HK-2 (cell line): Measurements from ENCODE around the gene MYO1F.

Source experiments
- DNase-seq: peaks from one replicate; pipeline ENCODE4 v3.0.0-alpha.2; 2018; ENCODE audit not compliant: unreplicated experiment

Gene MYO1F

DNA sequence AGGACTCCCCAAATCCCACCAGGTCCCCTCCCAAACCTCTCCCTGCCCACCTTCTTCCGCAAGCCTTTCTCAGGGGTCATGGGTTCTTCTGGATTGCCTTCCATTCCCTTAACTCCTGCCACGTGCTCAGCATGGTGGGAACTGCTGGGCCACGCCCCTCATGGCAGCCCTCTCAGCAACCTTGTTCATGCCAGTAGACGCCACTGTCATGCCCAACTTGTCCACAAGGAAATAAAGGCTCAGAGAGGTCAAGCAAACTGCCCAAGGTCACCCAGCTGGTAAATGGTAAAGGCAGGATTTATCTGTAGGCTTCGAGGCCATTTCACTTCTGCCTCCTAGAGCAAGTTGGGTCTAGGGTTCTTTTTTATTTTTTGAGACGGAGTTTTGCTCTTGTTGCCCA, 85.7 kb downstream of the MYO1F start:
- no peak for DNase-seq

DNA sequence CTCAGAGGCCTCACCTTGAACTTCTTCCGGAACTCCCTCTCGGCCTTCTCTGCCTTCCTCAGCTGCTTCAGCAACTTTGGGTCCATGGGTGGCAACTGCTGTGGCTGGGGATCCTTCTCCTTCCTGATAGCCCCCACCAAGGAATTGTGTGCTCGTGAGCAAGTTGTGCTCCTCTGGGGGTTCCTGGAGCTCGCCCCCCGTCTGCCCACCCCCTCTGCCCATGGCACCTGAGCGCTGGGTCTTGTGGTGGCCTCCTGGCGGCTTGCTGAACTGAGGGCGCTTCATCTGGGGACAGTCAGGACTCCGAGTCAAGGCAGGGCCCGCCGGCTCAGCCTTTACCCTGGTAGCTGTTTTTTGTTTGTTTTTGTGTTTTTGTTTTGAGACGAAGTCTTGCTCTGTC, 86.4 kb downstream of the MYO1F start:
- DNase-seq, result no peak

DNA sequence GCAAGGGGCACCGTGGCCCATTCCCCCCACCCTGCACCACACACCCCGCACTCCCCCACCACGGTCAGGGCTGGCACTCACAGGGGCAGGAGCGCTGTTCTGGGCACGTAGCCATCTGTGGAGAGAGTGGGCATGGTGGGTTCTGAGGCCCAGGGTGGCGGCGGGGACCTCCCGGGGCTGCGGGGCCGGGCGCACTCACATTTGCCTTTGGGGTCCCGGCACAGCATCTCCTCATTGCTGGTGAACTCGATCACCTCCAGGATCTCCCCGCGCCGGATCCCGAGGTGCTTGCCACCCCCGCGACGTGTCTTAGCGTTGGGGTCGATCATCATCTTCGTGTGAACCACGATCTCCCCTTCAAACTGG, 86.9 kb downstream of the MYO1F start:
- no peak for DNase-seq

DNA sequence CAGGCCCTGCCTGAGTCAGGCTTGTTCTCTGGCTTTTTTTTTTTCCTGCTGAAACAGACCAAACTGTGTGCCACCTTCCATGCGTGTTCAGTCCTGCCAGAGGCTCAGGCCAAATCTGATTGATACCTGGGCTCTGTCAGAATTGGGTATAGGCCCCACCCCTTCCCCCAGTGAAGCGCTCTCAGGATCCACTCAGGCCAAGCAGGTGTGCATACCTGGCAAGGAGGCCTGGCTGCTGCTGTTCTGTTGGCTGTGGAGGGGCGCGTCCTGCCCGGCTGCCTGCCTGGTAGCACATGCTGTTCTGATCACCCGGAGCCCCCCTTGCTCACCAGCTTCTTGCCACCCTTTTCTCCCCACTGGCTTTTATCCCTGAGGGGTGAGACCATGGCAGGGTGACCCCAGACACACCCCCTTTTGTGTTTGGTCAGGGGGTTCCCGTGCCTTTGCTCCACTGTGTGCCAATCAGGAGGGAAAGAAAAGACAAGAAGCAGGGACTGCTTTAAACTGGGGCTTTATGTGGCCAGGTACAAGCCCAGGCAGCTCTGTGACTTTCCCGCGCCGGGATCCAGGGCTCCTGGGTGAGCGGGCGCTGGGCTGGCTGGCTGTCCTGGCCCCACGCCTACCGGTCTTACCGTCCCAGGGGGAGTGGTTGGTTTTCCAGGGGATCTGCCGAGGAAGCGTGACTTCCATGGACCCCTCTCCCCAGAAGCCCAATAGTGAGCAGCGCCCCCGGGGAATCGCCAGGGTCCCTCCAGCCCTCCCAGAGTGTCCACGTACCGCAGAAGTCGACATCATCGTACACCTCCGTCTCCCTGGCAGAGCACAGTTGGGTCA, 87.5 kb downstream of the MYO1F start:
- no peak for DNase-seq

DNA sequence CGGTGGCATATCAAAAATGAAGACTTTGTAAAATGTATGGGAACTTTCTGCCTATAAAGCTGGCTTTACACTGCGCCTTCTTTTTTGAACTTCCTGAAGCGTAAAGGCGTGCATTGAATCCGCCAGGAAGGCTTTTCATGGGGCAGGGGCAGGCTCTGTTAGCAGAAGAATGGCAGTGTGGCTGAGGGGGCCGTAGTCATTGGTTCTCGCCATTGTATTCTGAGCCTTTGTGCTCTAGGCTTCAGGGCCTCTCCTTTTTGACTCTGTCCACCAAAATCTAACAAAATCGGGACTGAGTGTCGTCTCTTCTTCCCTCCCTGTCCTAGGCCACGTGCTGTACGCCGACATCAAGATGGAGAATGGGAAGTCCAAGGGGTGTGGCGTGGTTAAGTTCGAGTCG, 88.9 kb downstream of the MYO1F start:
- no peak for DNase-seq

DNA sequence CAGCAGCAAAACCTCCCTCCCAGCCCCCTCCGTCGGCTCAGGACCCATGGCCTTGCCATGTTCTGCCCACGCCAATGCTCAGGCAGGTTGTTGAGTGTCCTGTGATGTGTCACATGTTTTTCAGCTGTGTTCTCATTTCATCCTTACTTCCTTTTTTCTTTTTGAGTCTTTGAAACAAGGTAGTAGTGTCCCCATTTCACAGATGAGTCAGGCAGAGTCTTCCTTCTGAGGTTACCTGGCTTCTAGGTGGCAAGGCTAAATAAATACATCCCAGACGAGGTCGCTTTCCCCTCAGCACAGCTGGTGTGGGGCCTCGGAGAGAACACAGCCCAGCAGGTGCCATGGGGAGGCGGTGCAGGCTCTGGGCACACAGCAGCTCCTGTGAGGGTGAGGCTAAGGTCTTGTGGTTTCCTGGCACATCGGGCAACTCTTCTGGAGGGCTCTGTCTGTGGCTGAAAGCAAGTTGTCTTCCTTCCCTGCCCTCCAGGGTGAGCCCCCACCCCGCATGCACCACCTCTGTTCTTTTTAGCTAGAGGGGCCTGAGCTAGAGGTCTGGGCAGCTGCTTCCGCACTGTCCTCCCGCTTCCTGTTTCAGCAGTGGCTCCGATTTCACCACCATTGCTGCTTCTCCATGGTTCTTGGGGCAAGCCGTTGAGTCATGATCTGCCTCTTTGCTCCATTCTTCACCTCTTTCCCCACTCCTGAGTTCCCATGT, 89.9 kb downstream of the MYO1F start:
- no peak for DNase-seq

DNA sequence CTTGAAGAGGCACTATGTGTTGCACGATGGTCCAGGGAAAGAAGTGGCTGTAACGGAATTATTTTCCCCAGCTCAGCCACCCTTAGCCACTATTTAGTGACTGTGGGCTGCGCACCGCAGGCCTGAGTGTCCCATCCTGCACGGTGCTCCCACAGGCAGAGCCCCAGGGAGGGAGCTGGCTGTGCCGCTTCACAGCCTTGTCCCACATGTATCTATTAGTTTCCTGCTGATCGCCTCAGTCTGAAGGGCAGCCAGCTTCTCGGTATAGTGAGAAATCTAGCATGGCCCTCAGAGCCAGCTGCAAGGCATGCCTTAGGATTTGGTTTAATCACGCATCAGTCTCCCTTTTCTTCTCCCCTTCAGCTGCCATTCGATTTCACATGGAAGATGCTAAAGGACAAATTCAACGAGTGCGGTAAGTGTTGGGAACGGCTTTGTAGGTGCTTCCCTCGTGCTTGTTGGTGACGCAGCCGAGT, 90.5 kb downstream of the MYO1F start:
- no peak for DNase-seq

DNA sequence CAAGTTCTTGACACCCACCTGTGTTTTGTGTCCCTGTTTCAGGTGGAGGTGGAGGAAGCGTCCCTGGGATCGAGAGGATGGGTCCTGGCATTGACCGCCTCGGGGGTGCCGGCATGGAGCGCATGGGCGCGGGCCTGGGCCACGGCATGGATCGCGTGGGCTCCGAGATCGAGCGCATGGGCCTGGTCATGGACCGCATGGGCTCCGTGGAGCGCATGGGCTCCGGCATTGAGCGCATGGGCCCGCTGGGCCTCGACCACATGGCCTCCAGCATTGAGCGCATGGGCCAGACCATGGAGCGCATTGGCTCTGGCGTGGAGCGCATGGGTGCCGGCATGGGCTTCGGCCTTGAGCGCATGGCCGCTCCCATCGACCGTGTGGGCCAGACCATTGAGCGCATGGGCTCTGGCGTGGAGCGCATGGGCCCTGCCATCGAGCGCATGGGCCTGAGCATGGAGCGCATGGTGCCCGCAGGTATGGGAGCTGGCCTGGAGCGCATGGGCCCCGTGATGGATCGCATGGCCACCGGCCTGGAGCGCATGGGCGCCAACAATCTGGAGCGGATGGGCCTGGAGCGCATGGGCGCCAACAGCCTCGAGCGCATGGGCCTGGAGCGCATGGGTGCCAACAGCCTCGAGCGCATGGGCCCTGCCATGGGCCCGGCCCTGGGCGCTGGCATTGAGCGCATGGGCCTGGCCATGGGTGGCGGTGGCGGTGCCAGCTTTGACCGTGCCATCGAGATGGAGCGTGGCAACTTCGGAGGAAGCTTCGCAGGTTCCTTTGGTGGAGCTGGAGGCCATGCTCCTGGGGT, 91.5 kb downstream of the MYO1F start:
- DNase-seq, result no peak

DNA sequence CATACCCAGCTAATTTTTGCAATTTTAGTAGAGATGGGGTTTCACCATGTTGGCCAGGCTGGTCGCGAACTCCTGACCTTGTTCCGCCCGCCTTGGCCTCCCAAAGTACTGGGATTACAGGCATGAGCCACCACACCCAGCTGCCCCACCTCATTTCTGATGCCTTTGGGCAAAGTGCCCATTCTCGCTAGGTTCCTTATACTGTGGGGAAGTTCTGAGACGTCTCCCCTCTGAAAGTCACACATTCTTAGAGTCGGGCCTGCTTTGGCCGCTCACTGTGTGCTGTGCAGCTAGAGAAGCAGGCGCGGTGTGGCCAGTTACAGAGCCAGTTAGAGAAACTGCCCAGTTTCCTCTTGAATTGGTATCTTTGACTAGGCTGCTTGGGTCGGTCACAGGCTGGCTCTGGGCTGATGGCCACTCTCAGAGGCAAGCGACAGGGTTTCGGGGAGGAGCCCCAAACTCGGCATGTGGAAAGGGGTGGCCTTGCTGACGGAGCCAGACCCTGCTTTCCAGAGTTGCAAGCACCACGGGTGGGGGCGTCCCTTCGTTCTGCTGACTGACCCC, 92.8 kb downstream of the MYO1F start:
- no peak for DNase-seq

DNA sequence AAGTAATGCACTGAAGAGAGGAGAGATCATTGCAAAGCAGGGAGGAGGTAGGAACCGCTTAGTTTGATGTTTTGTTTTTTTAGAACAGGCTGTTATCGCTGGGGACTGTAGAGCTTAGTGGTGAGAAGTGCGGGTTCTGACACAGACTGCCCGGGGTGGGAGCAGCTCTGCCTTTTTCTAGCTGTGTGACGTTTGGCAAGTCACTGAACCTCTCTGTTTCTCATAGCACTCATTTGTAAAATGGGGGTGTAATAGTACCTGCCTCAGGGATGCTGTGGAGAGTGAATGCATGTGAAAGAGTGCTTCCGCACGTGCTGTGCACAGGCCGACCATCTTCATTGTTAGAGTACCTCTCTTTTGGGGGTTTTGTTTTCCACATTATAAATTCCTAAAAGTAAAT, 94.1 kb downstream of the MYO1F start:
- no peak for DNase-seq

DNA sequence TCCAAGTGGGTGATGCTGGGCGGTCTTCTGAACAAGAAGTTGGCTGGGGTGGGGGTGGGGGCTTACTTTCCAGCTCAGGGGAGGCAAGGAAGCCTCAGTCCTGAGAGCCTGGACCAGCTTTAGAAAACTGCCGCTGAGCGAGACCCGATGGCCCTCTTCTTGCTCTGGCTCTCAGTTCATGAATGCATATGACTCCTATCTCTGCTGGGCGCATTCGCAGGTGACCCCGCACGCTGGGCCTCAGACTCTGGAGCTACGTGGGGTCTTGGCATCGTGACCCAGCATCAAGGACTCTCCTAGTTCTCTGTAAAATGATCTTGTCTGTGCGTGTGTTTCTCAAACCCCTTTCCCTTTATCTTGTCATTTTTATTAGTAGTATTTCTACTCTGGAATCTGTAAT, 94.5 kb downstream of the MYO1F start:
- DNase-seq, result no peak

DNA sequence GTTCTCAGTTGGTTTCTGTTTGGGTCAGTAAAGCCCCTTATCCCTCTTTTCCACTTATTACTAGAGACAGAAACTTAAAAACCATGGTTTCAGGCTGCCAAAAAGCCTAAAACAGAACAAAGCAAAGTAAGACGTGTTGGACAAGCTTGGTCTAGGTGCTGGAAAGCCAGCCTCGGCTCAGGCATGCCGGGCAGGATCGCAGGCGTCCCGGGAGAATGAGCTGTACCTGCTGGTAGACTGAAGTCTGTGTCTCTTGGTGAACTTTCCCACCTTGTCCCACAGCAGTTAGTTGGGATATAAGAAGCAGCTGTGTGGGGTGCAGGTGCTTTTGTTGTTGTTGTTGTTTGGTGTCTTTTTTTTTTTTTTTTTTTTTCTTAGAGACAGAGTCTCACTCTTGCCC, 95.6 kb downstream of the MYO1F start:
- DNase-seq, result no peak

DNA sequence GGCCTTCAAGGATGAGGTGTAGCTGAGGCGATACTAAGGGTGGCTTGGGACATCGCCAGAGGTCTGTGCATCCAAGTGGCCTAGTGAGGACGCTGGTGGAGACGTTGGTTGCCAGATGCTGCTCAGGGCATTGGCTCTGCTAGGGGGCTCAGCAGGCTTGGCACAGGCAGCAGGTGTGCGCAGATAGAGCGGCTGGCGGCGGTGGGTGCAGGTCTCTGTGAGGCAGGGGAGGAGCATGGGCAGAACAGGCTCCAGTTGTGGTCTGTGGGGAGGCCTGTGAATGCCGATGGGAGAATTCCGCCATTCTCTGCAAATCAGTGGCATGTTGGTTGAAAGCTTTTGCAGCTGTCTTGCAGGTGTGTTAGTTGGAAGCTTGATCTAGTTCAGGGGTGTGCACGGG, 96.0 kb downstream of the MYO1F start:
- DNase-seq, result no peak

DNA sequence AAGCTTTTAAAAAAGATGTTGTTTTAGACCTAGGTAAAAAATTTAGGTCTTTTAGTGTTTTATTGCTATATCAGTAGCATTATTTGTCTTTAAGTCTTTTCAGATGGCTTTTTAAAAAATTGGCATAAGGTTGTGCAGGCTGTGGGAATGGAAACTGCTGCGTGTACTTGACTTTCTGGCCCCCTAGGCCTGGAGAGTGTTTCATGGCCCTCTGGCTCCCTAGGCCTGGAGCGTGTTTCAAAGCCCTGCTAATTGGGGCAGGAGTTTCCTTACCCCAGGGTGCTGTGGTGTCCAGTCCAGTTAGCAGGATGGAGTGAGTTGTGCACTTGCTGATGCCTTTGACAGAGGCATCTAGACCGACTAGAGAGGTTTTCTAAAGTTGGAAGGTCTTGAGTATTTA, 98.6 kb downstream of the MYO1F start:
- no peak for DNase-seq

DNA sequence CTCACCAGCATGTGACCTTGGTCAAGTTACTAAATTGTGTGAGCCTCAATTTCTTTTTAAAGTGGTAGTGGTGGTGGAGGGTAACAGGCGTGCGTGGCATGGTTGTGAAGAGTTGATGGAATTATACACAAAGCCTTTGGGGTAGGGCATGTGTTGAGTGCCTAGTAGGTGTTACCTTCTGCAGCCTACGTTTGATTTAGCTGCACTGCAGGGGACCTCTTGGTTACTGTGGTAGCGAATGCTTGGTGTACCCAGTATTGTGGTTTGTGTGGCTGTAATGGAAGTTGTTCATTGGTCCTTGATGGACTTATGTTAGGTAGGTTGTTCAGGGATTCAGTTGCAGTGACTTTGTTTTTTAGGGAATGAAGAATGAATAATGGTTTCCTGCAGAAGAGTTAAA, 99.4 kb downstream of the MYO1F start:
- DNase-seq, result no peak

DNA sequence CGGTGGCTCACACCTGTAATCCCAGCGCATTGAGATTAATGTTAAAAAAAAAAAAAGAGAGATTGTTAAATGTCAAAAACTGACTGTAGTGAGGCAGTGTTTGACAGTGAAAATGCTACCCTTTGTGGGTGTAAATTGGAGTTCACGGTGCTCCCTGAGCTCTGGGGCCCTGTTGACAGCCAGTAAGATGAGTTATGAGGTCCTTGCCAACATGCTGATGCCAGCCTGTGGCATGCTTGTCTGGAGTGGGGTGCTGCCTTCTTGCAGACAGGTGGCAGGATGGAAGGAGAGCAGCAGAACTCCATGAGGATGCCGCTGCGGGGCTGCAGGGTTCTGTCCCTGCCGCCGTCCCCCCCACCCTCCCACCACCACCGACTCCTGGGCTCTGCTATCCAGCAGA, 100.7 kb downstream of the MYO1F start:
- no peak for DNase-seq

DNA sequence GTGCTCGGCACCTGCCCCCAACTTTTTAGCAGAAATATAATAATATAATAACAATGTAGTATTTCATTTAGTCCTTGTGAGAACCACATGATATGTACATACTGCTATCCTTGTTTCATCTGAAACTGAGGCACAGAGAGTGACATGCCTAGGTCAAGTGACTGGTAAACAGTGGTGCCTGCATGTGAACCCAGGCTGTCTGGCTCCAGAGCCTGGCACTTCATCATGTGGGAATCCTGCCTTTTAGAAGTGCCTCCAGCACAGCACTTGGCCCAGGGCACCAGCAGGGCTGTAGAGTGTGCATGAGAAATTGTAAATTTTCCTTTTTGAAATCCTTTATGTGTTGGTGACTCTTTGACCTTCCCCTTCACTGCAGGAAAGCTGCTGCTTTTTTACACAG, 102.2 kb downstream of the MYO1F start:
- DNase-seq, result no peak

DNA sequence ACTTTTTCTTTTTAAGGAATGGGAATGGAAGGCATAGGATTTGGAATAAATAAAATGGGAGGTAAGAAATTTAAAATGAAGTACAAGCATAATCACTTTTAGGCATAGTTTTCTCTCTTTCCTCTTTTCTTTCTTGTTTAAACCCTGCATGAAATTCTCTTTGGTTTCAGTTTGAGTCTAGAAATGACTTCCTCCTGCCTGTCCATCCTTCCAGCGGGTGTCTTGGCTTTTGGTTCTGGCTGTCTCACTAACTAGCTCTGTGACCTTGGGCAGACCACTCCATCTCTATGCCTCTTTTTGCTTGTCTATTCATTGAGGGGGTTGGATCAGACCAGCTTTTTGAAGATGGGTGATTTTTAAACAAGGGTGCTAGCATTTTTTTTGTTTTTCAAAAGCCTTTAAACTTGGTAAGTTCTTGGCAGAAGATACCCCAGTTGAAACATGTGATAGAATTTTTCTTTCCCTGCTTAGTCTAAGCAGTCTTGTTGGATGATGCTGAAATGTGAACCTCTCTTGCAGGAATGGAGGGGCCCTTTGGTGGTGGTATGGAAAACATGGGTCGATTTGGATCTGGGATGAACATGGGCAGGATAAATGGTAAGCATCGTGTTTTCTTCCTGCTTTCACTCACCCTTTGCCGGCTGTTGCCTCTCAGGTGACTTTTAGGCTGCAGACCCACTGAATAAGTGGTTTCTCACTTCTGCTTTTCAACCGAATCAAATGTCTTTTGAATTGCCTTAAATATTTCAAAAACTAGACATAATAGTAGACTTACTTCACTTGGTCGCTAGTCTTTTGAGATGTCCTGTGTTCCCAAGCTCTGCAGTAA, 103.4 kb downstream of the MYO1F start:
- DNase-seq, result no peak
